CD4-positive, alpha-beta T cell (primary cell): Measurements from ENCODE around the gene ARHGAP29. TPM values are rescaled to one million over a fixed set of nuclear protein-coding genes. Genes with fewer than 3 reads are reported as not detected.

Experiments
- ATAC-seq: fragments of 200-7000 bp; cut with Tn5 transposase; one replicate; pipeline ENCODE4 v1.10.0; 2022; ENCODE audit warnings: mild to moderate bottlenecking; ENCODE audit not compliant: poor library complexity
- CTCF ChIA-PET: fragments of 350-600 bp; sonication (Branson Sonifier 250); formaldehyde crosslinking; loops from one replicate; lab custom pipeline; 2021; ENCODE audit warnings: antibody characterized with exemption, inconsistent platforms; lab: Charles Lee
- POLR2A ChIA-PET: fragments of 350-600 bp; sonication (Branson Sonifier 250); formaldehyde crosslinking; loops from one replicate; lab custom pipeline; 2021; ENCODE audit warnings: antibody characterized with exemption, inconsistent platforms; lab: Charles Lee
- DNase-seq, 14 experiments: peaks; one replicate each; pipeline ENCODE4 v3.0.0-alpha.2; 2013 to 2020; ENCODE audit warnings: mixed read lengths in 2 of 14
- H3K27ac ChIP-seq, 2 donors: one replicate each; pipeline versions ENCODE4 v1.5.1 to v1.7.0; 2013; ENCODE audit warnings: low read length in 2 of 2, low read depth in 1 of 2, mild to moderate bottlenecking in 1 of 2
- H3K27me3 ChIP-seq, 2 experiments: 1 replicate in 1 of 2; 2 replicates in 1 of 2; pipeline versions ENCODE4 v1.6.1 to v1.7.0; 2013; ENCODE audit warnings: low read length in 2 of 2, control low read depth in 1 of 2, mild to moderate bottlenecking in 1 of 2, moderate library complexity in 1 of 2; ENCODE audit not compliant: insufficient read depth in 2 of 2, control insufficient read depth in 1 of 2
- H3K36me3 ChIP-seq: one replicate; pipeline ENCODE4 v1.6.1; 2013; ENCODE audit warnings: low read length, control low read depth; ENCODE audit not compliant: insufficient read depth
- H3K4me1 ChIP-seq: one replicate; pipeline ENCODE4 v1.6.1; 2013; ENCODE audit warnings: low read length, control low read depth; ENCODE audit not compliant: insufficient read depth
- H3K4me3 ChIP-seq: one replicate; pipeline ENCODE4 v1.5.1; 2013; ENCODE audit warnings: mild to moderate bottlenecking, low read length, moderate library complexity
- H3K9me3 ChIP-seq, 2 experiments: 1 replicate in 1 of 2; 2 replicates in 1 of 2; pipeline versions ENCODE4 v1.6.1 to v1.7.0; 2013; ENCODE audit warnings: low read length in 2 of 2, mild to moderate bottlenecking in 2 of 2, control low read depth in 1 of 2, moderate library complexity in 1 of 2; ENCODE audit not compliant: control insufficient read depth in 1 of 2, insufficient read depth in 1 of 2
- H3K27ac Mint-ChIP-seq: one replicate; pipeline ENCODE4 v1.8.0; 2020; ENCODE audit warnings: mixed read lengths
- H3K27me3 Mint-ChIP-seq: one replicate; pipeline ENCODE4 v1.8.0; 2021; ENCODE audit warnings: mixed read lengths
- H3K36me3 Mint-ChIP-seq: one replicate; pipeline ENCODE4 v1.8.0; 2021; ENCODE audit warnings: low read depth, mixed read lengths
- H3K4me1 Mint-ChIP-seq: one replicate; pipeline ENCODE4 v1.8.0; 2021; ENCODE audit warnings: low read depth, mixed read lengths
- H3K4me3 Mint-ChIP-seq: one replicate; pipeline ENCODE4 v1.8.0; 2020; ENCODE audit warnings: mild to moderate bottlenecking, mixed read lengths
- H3K9me3 Mint-ChIP-seq: one replicate; pipeline ENCODE4 v1.8.0; 2020; ENCODE audit warnings: mixed read lengths
- CTCF ChIP-seq: fragments of 200-600 bp; IDR thresholded peaks from one replicate; pipeline ENCODE4 v1.8.0; 2022; ENCODE audit warnings: antibody characterized with exemption, mild to moderate bottlenecking
- intact Hi-C, 2 experiments: fragments of 100-400 bp; cut with DNase I in 1 of 2; cut with micrococcal nuclease in 1 of 2; formaldehyde crosslinking; loops; one replicate each; pipeline versions ENCODE4 v1.15.1 to v1.9.0; 2023 to 2025; cut with DNase I, micrococcal nuclease
- total RNA-seq, 174 experiments: library from RNA in 2 of 174; stranded (reverse) in 2 of 174; gene quantifications; one replicate each; pipeline ENCODE4 v1.2.3 and lab custom pipeline; 2021 to 2026

The ARHGAP29 gene
- total RNA-seq, 2 experiments from 2014 or later = not detected

GRCh38 chr1:94275083-94275482 lies 37.7 kb upstream of the ARHGAP29 start:
- Mint-ChIP-seq H3K27me3 (peaks cover 24% of the 10 kb centered on the region), H3K36me3 (no peaks in the 10 kb centered on the region), H3K27ac (no peak overlapping the region), H3K4me1 (no peaks in the 10 kb centered on the region), H3K9me3 (no peaks in the 10 kb centered on the region), H3K4me3 (no peak overlapping the region)
- Histone ChIP-seq H3K9me3 (no peaks in the 10 kb centered on the region), H3K27ac (no peak overlapping the region), H3K36me3 (no peaks in the 10 kb centered on the region), H3K4me1 (no peaks in the 10 kb centered on the region), H3K27me3 (peaks cover 0 to 6% of the 10 kb centered on the region in 2 experiments), H3K4me3 (no peak overlapping the region)
- ChIA-PET CTCF (no interaction called here), POLR2A (no interaction called here)
- ATAC-seq (no peak), DNase-seq (no peak)
- intact Hi-C loops = no loop called here
- TF ChIP-seq CTCF = no peak

GRCh38 chr1:94274561-94274960 lies 37.2 kb upstream of the ARHGAP29 start:
- CTCF ChIA-PET = no interaction called here
- no peak overlapping the region for H3K27ac ChIP-seq
- intact Hi-C loops = no loop called here
- no peak for DNase-seq
- H3K27ac Mint-ChIP-seq = no peak overlapping the region
- H3K4me1 Mint-ChIP-seq = no peaks in the 10 kb centered on the region
- no peaks in the 10 kb centered on the region for H3K9me3 Mint-ChIP-seq
- no peaks in the 10 kb centered on the region for H3K36me3 ChIP-seq
- no peaks in the 10 kb centered on the region for H3K36me3 Mint-ChIP-seq
- peaks cover 0 to 6% of the 10 kb centered on the region in 2 experiments for H3K27me3 ChIP-seq
- POLR2A ChIA-PET = no interaction called here
- H3K27me3 Mint-ChIP-seq = peaks cover 24% of the 10 kb centered on the region
- no peaks in the 10 kb centered on the region for H3K9me3 ChIP-seq
- ATAC-seq = no peak
- no peak for TF ChIP-seq CTCF
- H3K4me3 Mint-ChIP-seq = no peak overlapping the region
- no peak overlapping the region for H3K4me3 ChIP-seq
- no peaks in the 10 kb centered on the region for H3K4me1 ChIP-seq

GRCh38 chr1:94273111-94273510 lies 35.7 kb upstream of the ARHGAP29 start:
- Mint-ChIP-seq H3K27me3 (peaks cover 24% of the 10 kb centered on the region), H3K4me3 (no peak overlapping the region), H3K9me3 (no peaks in the 10 kb centered on the region), H3K36me3 (no peaks in the 10 kb centered on the region), H3K4me1 (no peaks in the 10 kb centered on the region), H3K27ac (no peak overlapping the region)
- Histone ChIP-seq H3K4me3 (no peak overlapping the region), H3K27ac (no peak overlapping the region), H3K27me3 (peaks cover 0 to 6% of the 10 kb centered on the region in 2 experiments), H3K4me1 (no peaks in the 10 kb centered on the region), H3K9me3 (no peaks in the 10 kb centered on the region), H3K36me3 (no peaks in the 10 kb centered on the region)
- intact Hi-C loops = no loop called here
- ChIA-PET CTCF (no interaction called here), POLR2A (no interaction called here)
- ATAC-seq (no peak), DNase-seq (no peak)
- no peak for TF ChIP-seq CTCF
